ENCODE measurements around the gene SPPL2C. TPM values are rescaled to one million over a fixed set of nuclear protein-coding genes. Genes with fewer than 3 reads are reported as not detected.

Gene SPPL2C
- total and polyA plus RNA-seq, 2 of the 13 experiments (the other 11 are each of a cell fraction or from before 2014, with no cell fraction given), result not detected

DNA sequence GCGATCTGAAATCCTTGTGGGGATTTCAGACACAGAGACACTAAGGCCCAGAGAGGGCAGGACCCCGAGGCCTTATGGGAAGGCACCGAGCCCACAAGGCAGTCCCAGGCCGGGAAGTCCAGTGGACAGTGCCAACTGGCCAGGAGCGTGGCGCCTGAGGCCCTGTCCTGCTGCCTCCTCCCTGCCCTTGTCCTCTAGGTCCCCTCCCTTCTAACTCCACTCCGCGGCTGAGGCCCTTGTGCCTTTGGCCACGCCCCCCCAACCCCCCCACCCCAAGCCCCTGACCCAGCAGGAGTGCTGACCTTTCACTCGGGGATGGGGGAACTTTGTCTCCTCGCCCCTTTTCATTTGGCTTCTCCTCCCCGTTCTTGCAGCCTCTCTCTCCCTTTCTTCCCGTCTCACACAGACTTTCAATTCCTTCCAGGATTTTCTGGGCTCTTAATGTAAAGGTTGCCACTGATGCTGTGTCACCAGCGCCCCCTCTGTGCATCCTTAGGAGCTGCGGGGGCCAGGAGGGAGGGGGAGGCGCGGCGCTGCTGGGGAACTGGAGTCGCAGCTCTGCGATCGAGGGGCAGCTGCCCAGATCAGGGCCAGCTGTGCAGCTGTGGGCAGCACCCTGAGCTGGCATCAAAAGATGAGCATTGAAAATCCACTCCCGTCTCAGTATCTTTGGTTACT is 31.5 kb upstream of the SPPL2C start:
- Histone ChIP-seq H3K79me2 (ENCODE audit: insufficient read depth, low read length) (no peaks in the 10 kb centered on the region), H3K36me3 (replicated peaks in 1 of 2; ENCODE audit: control insufficient read depth in 1 of 2, insufficient read depth in 2 of 2, low read length in 2 of 2) (no peaks in the 10 kb centered on the region), H3K27ac (ENCODE audit: extremely low read length, insufficient read depth, low read length) (no peak overlapping the region), H4K20me1 (ENCODE audit: insufficient read depth, low read length) (no peaks in the 10 kb centered on the region), H3K9ac (ENCODE audit: insufficient read depth, low read depth, low read length) (no peak overlapping the region), H3K27me3 (ENCODE audit: control insufficient read depth in 1 of 2, insufficient read depth in 2 of 2, low read length in 2 of 2) (peaks cover 7 to 57% of the 10 kb centered on the region in 2 experiments), H3K4me3 (replicated peaks in 1 of 3; ENCODE audit: insufficient read depth in 1 of 3, low read depth in 2 of 3, low read length in 3 of 3) (no peak overlapping the region), H3K9me3 (ENCODE audit: low read length) (no peaks in the 10 kb centered on the region), H2AFZ (ENCODE audit: low read length) (no peak overlapping the region), H3K4me1 (ENCODE audit: insufficient read depth, low read length) (peaks cover 23% of the 10 kb centered on the region), H3K4me2 (ENCODE audit: low read depth, low read length) (no peak overlapping the region)
- ChIA-PET POLR2A (no interaction called here), CTCF (ENCODE audit: low intra/inter-chr PET ratio, low total read pairs) (no interaction called here)
- TF ChIP-seq, protein P1, sequence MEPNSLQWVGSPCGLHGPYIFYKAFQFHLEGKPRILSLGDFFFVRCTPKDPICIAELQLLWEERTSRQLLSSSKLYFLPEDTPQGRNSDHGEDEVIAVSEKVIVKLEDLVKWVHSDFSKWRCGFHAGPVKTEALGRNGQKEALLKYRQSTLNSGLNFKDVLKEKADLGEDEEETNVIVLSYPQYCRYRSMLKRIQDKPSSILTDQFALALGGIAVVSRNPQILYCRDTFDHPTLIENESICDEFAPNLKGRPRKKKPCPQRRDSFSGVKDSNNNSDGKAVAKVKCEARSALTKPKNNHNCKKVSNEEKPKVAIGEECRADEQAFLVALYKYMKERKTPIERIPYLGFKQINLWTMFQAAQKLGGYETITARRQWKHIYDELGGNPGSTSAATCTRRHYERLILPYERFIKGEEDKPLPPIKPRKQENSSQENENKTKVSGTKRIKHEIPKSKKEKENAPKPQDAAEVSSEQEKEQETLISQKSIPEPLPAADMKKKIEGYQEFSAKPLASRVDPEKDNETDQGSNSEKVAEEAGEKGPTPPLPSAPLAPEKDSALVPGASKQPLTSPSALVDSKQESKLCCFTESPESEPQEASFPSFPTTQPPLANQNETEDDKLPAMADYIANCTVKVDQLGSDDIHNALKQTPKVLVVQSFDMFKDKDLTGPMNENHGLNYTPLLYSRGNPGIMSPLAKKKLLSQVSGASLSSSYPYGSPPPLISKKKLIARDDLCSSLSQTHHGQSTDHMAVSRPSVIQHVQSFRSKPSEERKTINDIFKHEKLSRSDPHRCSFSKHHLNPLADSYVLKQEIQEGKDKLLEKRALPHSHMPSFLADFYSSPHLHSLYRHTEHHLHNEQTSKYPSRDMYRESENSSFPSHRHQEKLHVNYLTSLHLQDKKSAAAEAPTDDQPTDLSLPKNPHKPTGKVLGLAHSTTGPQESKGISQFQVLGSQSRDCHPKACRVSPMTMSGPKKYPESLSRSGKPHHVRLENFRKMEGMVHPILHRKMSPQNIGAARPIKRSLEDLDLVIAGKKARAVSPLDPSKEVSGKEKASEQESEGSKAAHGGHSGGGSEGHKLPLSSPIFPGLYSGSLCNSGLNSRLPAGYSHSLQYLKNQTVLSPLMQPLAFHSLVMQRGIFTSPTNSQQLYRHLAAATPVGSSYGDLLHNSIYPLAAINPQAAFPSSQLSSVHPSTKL (CRISPR knock-in tag; IDR thresholded peaks at IDR 0.05), result no peak
- TF ChIP-seq NCOA2 (CRISPR knock-in tag; IDR thresholded peaks at IDR 0.05) (no peak), SMARCC2 (IDR thresholded peaks at IDR 0.05) (no peak), ZNF430 (CRISPR knock-in tag; IDR thresholded peaks at IDR 0.05) (no peak), ONECUT2 (CRISPR knock-in tag; IDR thresholded peaks at IDR 0.05) (no peak), SALL2 (CRISPR knock-in tag; IDR thresholded peaks at IDR 0.05) (no peak), REL (CRISPR knock-in tag; conservative IDR thresholded peaks at IDR 0.05) (no peak), TOE1 (CRISPR knock-in tag; IDR thresholded peaks at IDR 0.05) (no peak), SSRP1 (CRISPR knock-in tag; IDR thresholded peaks at IDR 0.05) (no peak), TMF1 (CRISPR knock-in tag; IDR thresholded peaks at IDR 0.05; ENCODE audit: low read depth) (no peak), ZFP1 (CRISPR knock-in tag; IDR thresholded peaks at IDR 0.05) (no peak), ZNF343 (CRISPR knock-in tag; IDR thresholded peaks at IDR 0.05) (no peak)
- WGBS (ENCODE audit: low lambda C conversion rate), result 46% methylated on average over 22 of the region's 22 CpGs
- FAIRE-seq (no peak), DNase-seq (ENCODE audit: low spot score) (no peak), ATAC-seq (no peak)
- intact Hi-C loops (cut with micrococcal nuclease; ENCODE audit: unreplicated experiment) (no loop called here), in situ Hi-C loops (cut with HindIII; ENCODE audit: extremely low pct_ligation_motif_present, low pct_unique_long_range_greater_than_20kb) (no loop called here)
- no TSS peak for BruUV-seq (replicated peaks)

Data from HepG2 (cell line).